ENCODE measurements around the gene TNS1.
"Not testable (repeated sequence)": the region's sequence is repeated elsewhere in the genome, so short reads cannot be mapped to it uniquely, and the experiment has no call there.

TNS1 gene

DNA sequence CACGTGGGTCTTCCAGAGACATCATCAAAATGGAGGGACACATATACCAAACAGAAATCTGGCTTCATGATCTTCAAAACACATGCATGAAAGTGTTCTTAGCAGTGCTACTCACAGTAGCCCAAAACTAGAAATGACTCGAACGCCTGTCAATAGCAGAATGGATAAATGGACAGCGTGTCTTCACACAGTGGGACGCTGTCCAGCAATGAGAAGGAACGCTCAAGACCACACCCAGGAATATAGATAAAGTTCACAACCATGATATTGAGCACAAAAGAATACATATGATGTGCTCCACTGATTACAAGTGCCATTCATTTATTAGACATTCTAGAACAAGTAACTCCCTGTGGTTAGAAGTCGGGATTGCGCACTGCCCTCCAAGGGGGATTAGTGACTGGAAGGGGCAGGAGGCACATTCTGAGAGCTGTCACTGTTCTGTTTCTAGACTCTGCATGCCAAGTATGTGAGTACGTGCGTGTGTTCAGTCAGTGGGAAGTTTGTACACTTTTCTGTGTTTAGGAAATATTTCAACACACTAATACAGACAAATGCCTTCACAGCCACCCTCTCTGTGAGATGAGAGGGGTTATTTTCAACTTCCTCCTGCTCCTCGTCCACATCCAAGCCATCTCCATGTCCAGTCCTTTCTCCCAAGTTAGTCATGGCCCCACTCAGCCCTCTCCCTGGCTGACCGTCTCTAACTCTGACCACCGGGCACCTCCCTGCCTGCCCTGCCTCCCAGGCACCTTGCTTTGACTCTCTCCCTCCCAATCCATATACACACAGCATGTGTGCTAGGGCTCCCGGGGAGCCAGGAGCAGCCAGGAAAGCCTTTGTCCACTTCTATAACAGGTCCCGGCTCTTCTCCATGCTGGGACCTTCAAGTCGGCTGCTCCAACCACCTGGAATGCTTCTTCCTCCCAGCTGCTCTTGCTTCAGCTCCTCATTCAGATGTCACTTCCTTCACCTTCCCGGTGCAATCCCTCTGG, 26.9 kb upstream of the TNS1 start:
- peak in 1 of 2 donors; percentile 5 for DNase-seq

DNA sequence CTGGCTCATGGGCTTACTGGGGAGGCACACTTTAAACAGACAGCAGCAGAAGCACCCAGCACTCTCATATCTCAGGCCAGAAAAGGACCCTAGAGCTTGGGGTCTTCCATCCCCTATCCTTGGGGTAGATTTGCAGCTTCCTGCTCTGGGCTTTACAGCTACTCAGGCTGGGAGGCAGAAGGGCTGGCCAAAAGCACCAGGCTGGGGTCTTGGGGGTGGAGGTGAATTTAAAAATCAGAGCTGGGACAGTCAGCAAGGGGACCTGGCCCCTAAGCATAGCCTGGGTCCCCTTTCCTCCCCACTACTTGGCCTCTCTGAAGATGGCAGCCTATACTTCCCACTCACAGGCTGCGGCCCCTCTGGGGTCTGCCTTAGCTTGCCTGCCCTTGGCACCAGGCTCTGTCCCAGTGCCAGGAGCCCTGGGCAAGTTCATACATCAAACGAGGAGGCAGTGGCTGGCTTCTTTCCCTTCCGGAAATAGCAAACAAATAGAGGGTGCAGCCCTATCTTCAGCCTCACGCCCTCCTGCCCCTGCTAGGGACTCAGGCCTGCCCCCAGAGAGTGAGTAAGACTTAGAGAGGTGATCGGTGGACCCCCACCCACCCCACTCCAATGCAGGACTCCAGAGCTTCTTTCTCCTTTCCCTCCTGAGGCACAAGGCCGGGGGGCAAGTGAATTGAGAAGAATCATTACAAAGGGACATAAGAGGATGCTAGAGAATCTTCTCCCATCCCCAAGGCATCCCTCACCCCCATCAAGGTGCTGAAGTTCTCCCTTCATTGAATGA, 26.0 kb upstream of the TNS1 start:
- peak in 1 of 2 donors; percentile 11 for DNase-seq

DNA sequence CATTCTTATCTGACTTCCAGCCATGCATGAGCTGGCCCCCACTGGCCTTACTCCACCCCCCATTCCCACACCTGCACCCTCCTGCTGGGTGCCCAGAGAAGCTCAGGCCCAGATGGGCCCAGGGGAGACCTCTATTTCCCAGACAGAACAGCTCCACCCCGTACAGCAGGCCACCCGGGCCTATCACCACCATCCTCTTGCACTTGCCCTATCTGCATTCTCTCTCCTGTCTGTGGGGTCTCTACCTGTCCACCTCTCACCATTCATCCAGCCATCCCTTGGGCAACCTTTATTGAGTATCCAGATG, 25.3 kb upstream of the TNS1 start:
- no peak for DNase-seq

DNA sequence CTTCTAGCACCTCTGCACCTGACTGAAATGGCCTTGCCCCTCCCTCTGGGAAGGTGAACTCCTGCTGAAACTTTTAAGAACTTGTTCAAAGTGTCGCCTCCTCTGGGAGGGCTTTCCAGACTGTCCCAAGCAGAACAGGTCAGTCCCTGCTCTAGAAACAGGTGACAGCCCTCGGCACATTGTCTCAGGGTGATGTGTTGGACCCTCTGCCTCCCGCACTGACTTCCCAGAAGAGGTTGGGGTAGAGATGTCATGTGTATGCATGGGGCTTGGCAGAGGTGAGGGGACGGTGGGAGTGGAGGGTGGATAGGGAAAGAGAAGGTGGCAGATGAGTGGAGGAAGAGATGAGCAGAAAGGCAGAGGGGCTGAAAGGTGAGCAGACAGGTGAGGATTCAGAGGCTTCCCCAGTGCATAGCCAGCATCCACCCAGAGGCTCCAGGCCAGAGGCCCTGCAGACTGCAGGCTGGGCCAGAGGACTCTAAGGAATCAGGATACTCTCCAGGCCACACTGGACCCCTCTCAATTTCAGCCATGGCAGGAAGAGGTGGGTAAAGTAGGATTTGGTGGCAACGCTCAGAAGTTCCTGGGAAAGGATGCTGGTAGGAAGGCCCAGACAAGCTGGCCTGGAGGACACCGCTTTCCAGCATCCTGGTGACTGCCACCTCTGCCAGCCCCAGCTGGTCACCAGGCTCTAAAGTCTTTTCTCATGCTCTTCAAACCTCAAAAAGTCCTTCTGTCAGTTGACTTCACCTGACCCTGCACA, 24.8 kb upstream of the TNS1 start:
- DNase-seq, result peak in 1 of 2 donors; percentile 10

DNA sequence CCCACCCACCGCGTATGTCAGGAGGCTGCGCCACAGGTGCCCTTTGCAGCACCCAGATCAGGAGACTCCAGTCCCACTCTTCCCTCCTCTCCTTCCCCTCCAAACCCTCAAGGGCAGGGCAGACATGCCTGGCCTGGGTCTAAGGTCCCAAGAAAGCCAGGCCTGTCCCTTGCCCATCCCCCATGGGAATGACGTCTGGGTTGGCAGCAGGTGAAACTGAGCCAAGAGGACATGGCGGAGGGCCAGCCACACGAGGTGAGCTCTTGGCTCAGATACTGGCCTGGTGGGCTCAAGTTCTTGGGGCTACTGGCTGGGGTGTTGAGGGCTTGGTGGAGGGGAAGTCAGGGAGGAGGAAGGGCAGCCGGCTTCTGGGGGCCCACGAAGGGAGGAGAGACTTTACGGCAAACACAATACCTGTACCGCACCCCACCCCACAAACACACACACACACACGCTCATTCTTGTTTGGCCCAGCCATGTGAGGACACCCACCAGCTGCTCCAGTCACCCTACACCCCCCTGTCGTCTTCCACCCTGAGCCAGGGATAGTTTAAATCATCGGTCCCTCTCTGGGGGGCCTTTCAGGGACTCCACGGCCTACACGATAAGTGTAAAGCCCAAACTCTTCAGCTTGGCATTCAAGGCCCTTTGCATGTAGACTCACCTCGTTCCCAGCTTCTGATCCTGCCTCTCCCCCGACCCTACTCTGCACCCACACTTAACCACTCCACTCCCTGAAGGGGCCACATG, 24.1 kb upstream of the TNS1 start:
- DNase-seq, result no peak

DNA sequence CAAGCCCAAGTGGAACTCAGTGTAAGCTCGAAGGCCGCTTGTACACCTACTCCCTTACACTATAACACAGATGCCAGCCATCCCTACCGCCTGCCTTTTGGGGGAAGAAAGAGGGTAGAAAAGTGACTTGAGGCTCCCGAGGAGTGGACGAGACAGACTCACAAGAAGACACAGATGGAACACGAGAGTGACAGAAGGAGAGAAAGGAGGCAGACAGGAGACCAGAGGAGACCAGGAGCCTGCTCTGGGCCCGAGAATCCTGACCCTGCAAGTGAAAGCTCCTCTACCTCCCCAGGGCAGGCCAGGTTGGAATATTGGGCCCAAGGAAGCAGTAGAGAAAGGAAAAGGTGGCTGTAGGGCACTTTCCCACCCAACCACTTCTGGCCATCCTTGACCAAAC, 23.4 kb upstream of the TNS1 start:
- no peak for DNase-seq

DNA sequence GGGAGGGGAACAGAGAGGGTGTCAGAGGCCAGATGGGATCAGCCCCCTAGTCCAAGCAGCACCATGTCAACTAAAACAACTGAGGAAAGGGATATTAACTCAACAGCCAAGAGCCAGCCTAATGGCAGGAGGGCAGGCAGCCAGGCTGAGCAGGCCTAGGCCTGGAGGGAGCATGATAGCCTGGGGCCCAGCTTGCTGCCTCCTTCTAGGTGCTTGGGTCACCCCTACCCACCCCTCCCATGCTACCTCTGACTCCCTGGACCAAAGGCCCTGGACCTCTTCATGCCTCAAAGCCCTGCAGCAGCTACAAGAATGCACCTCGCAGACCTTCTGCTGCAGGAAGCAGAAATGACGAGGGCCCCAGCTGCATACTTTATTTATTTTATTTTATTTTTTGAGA, 22.1 kb upstream of the TNS1 start:
- no peak for DNase-seq

DNA sequence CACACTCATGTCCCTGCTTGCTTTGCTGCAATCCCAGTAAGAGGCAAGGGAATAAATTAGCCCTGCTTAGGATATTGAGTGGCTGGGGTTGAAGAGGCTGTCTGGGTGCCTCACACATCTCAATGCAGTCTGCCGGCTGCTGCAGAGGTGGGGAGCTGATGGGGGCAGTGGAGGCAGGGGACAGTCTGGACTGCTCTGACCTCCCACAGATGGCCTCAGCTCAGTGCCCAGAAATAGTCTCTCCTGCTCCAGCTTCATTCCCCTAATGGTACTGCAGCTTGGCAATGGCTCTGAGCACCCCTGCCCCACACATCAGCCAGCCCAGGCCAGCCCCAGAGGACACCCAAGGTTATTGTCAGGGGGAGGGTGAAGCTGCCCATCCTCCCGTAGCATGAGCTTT, 21.5 kb upstream of the TNS1 start:
- DNase-seq, result no peak

DNA sequence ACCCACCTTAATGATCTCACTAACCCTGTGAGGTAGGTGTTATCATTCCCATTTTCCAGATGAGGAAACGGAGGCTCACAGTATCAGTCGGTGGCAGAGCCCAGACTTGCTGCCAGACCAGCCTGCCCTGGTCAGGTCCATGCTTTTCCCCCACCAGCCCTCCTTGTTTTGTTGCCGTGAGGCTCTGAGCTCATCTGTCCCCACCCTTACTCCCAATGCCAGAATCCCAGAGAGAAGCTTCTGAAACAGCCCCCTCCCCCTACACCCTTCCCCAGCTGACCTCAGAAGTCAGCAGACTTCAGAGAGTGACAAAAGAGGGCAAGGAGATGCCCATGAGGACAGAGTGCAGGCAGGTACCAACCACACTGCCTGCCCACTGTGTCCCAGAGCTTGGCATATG, 20.8 kb upstream of the TNS1 start:
- DNase-seq, result no peak

DNA sequence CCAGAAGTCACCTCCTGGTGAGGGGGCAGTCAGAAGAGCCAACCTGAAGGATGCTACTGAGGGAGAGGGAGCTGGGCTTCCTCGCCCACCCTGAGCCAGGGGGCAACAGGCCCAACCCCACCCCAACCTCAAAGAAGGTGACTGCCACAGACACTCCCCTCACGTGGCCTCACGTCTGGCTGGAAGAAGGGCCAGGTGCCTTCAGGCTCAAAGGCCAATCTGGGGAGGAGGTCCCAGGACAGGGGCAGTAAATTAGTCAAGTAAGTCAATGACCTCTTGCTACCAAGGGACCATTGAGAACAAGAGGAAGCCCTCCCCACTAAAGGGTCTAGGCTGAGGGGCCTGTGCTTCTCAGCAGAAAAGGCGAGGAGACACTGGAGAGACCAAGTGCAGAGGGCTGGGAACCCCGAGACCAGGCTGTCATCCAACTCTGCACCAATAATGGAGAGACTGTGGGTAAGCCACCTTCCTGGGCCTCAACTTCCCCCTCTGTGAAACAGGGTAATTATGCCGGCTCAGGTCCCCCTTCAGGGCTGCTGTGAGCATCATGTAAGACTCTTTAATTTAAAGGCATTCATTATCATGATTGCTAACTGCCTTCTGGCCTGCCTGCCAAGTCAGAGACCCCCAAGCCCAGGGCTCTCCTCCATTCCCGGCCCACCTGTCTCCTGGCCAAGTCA, 20.2 kb upstream of the TNS1 start:
- DNase-seq, result no peak

DNA sequence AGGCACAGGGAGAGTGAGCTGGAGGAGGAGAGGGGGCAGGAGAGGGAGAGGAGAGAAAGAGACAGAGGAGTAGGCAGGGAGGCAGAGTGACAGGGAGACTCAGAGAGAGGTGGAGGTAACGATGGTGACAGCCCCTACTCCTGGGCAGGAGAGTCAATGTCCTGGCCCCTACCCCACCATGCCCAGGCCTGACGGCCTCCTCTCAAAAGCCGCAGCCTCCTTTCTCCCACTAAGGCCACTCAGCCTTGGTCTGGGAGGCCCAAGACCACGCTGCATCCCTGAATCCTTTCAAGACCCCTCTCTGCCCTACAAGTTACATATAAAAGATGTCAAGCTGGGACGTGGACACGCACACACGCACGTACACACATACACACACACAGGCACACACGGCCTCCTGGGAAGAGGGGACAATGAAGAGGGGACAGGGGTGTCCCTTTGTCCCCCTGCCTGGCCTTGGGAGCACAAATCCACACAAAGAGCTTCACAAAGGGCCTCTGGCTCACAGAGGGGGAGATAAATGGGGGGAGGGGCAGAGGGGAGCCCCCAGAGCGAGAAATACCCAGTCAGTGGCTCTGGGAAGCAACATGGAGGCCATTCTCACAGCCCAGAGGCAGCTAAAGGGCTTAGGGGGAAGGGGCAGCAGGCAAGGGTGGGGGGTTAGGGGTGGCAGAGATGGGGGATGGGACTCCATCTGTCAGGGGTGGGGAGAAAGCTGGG, 19.5 kb upstream of the TNS1 start:
- no peak for DNase-seq

DNA sequence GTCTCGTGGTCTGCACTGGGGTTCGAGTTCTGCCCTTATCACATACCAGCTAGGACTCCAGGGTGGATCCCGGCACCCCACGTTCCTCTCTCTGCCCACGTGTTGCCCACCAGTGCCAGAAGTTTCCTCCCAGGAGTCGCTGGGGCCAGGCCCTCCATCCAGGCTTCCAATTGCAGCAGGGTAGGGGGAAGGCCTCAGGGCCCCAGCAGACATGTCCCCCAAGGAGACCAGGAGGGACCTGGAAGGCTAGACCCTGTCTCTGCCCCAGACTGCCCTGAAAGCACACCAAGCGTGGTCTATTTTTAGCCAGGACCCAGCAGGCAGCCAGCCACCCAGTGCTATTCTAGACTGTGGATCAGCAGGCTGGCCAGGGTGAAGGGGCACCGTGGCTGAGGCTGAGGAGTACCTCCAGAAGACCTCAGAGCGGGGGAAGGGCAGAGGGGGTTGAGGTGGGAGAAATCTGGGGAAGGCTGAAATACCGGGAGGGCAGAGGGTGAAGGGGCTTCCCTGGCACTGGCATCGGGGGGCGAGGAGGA, 18.8 kb upstream of the TNS1 start:
- DNase-seq, result no peak

DNA sequence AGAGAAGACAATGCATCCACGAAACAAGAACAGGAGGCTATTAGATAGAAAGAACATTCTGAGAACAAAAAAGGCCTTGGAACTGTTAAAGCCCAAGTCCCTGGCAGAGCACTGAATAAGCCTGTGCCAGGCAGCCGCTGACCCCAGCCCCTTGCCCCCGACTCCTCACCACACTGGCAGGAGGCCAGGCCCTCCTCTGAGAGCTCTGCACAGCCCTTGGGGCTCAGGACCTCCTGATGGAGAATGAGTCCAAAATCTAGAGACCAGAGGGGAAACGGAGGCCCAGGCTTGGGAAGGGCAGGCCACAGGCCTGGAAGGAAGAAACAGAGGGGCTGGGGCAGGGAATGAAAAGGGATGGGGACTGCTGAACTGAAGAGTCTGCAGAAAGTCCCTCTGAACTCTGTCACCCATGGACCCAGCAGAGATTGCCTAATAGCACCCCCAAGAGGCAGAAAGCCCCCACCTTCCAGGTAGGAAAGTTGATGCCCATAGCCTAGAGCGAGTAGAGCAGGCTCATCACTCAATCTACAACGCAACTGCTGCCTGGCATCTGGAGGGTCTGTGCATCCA, 18.3 kb upstream of the TNS1 start:
- no peak for DNase-seq

DNA sequence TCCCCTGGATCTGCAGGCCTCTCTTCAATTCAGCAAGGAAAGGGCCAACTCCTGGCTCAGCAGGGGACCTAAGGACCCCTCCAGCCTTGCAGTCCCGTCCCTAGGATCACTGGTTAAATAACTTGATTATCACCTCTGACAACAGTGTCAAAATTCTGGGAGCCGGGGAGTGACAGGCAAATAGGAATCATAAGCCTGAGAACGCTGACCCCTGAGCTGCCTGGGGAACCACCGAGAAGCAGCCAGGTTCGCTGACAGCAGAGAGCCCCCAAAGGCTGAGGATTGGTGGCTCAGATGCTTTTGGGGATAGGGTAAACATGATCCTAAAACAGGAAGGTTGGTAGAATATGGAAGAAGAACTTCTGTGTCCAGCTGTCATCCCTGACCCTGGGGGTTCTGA, 17.5 kb upstream of the TNS1 start:
- DNase-seq, result no peak

DNA sequence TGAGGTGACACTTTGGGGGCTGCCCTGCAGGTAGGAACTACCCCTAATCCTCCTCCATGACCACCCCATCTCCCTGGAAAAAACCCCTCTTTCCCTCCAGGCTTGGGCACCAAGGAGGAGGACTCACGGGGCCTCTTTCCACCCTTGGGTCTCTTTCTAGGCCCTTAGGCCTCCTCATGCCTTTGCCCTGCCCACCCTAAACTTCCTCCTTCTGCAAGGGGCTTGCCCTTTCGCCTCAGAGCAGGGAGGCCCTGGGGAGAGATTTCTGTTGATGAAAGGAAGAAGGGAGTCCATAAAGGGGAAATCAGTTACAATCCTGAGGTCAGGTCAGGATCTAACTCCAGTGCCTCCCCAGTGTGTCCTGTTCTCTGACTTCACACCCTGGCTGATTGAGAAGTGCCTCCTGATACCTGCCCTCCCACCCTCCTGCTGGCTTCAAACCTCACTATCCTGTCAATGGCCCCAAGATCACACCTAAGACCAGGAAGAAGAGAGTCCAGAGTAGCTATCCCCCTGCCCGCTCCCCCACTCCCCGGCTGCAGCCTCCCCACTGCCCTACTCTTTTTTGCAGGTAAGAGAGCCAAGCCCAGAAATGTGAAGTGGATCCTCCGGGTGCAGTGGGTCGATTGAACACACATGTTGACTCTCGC, 16.7 kb upstream of the TNS1 start:
- DNase-seq, result no peak

DNA sequence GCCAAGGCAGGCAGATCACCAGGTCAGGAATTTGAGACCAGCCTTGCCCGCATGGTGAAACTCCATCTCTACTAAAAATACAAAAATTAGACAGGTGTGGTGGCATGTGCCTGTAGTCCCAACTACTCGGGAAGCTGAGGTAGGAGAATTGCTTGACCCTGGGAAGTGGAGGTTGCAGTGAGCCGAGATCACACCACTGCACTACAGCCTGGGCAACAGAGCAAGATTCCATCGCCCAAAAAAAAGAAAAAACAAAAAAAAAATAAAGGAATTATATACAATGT, 16.0 kb upstream of the TNS1 start:
- DNase-seq, result not testable (repeated sequence)

DNA sequence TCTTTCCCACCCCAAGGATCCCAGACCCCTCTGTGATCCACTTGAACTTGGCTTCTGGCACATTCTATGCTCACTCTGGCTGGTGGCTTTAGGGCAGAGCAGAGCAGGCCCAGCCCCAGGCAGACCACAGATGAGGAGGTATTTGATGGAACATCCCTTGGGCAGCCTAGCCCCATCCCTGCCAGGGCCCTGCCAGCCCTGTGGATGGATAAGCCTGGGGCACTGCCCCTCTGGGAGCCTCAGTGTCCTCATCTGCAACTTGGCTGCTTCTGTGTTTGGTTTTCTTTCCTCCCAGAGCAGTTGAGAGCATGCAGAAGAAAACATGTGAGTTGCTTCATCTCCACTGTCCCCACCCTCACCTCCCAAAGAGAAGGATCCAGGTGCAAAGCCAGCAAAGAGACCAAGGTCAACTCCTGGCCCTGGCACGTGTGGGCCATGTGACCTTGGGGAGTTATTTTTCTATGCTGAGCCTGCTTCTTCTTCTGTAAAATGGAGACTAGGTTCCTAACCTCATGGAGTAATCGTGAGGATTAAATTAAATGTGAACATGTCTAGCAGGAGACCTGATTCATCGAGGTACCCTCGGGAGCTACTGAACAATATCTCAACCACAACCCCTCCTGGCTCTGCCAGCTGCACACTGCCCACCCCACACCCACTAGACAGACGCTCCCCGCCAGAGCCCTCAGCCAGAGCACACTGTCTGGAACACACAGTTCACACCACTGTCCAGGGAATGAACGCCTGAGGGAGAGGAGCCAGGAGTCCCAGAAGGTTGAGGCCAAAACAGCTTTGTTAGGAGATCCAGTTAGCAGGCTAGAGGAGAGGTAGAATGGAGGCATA, 14.6 kb upstream of the TNS1 start:
- DNase-seq, result no peak

DNA sequence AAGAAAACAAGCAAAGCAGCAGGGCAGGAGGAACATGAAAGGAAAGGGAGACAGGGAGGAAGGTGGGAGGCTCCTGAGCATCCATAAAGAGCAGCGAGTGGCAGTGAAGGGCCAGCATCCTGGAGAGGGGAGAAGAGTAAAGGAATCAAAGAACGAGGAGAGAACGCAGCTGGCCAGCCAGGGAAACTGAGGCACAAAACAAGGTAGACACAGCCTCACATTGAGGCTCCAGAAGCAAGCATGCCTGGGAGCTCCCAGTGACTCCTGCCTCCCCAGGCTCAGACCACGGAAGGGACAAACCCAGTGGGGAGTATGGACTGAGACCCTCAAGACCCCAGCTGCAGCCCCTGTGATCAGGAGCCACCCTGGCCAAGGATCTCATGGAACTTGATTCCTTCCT, 14.0 kb upstream of the TNS1 start:
- no peak for DNase-seq
